HG03439 (cell line): ENCODE measurements around the gene TCF15.
A peak's percentile ranks its signal among the peaks of the same experiment; 100 is the strongest.

Source experiments
- ATAC-seq: cut with Tn5 transposase; IDR thresholded peaks from one replicate; pipeline ENCODE4 v1.9.1; 2021; ENCODE audit warnings: mild to moderate bottlenecking, moderate library complexity; ENCODE audit not compliant: unreplicated experiment

The TCF15 gene, protein sequence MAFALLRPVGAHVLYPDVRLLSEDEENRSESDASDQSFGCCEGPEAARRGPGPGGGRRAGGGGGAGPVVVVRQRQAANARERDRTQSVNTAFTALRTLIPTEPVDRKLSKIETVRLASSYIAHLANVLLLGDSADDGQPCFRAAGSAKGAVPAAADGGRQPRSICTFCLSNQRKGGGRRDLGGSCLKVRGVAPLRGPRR

DNA sequence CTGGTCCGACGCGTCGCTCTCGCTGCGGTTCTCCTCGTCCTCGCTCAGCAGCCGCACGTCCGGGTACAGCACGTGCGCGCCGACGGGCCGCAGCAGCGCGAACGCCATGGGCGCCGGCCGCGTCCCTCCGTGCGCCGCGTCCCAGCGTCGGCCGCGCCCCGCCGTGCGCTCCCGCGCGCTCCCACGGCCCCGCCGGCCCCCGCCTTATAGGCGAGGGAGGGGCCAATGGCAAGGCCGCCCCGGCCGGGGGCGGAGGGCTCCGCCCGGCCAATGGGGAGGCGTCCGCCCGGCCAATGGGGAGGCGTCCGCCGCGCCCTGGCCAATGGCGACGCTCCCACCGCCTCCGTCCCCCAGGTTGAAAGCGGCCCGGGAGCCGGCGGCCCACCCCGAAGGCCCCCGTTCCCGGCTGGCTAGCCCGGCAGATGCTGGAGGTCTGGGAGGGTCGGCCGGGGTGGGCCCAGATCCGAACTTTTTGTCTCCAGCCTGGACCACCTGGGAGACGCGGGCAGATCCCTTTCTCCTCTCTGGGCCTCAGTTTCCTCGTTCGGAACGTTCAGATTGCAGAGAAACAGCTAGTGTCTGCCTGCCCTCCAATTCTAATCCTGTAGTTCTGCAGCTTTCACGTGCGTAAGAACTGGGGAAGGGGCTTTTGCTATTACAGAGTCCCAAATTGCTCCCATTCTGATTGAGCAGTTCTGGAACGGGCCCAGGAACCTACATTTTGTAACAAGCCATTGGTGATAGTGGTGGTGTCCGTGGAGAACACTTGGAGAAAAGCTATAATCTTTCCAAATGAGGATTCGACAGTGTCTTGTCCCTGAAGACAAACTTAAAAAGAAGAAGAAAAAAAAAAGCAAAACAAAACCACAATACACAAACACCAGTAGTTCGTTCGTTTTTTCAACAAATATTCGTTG is at the start of gene TCF15:
Gene TCF15 (minus strand): TSS at position 180 of the 917 bp plus-strand sequence. CDS start 72 bp downstream, at position 108.
- no peak for ATAC-seq

GRCh38 chr20:658731-659291 is 48.7 kb upstream of the TCF15 start:
- ATAC-seq, result no peak

DNA sequence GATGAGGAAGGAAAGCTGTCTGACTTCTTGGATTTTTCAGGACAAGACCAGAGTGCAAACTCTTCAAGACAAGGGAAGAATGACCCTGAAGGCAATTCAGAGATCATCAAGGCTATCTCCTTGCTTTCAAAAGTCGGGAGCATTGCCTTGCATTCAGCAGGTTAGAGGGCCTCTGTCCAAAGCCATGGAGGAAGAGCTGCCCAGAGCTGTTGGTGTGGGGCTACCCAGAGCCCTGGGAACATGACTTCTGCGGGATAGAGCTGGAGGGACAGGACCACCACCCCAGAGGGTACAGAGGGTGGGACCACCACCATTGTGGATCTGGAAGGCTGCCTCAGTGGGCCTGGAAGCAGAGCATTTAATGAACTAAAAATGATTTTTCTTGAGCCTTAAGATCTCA is 48.1 kb upstream of the TCF15 start:
- no peak for ATAC-seq

- ATAC-seq, result no peak
Observed at GRCh38 chr20:655726-656624, 45.9 kb upstream of the TCF15 start.

DNA sequence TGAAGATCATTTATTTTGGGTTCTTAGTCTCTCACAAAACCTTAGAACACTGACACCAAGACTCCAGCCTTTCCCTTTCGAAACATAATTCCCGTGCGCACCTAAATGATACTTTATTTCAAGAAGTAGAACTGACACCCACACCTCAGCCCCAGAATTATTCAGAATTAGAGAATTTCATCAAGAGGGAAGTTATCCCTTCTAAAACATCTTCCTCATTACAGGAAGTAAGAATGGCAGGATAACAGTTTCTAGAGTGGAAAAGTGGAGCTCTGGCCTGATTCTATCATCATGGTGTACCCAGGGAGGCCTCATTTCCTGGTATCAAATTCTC is 44.3 kb upstream of the TCF15 start:
- ATAC-seq, result no peak

GRCh38 chr20:653590-654416 is 43.7 kb upstream of the TCF15 start:
- no peak for ATAC-seq

- peak; percentile 87 for ATAC-seq
Observed at GRCh38 chr20:653110-653589, 43.0 kb upstream of the TCF15 start, which contains the start of gene SRXN1. Gene SRXN1 (minus strand): TSS chr20:653200. CDS start chr20:653185, 15 bp downstream.

- peak; percentile 4 for ATAC-seq
Observed at GRCh38 chr20:652615-653109, 42.6 kb upstream of the TCF15 start.

GRCh38 chr20:651713-652614 is 41.9 kb upstream of the TCF15 start:
- no peak for ATAC-seq

GRCh38 chr20:650954-651353 is 40.8 kb upstream of the TCF15 start:
- ATAC-seq, result no peak

GRCh38 chr20:650281-650680 is 40.2 kb upstream of the TCF15 start:
- ATAC-seq, result no peak

DNA sequence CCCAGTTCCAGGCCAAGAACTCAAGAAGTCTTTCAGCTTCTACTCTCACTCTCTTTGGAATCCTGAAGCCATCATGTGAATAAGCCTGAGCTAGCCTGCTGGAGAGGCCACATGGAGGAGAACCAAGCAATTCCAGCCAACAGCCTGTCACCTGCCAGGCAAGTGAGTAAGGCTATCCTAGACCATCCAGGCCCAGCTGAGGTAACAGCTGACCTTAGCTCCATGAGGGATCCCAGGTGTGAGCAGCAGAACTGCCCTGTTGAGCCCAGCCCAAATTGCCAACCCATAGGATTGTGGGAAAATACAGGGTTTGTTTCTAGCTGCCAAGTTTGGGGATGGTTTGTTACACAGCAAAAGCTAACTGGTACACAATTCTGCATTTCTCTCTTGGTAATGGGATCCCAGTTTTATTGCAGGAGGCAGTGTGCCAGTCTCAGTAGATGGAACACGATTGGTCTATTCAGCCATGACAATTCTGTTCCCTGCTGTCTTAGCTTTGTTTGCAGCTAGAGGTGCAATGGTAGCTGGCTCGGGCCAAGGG is 37.4 kb upstream of the TCF15 start:
- no peak for ATAC-seq

- ATAC-seq, result no peak
Observed at GRCh38 chr20:646868-647233, 36.7 kb upstream of the TCF15 start.

DNA sequence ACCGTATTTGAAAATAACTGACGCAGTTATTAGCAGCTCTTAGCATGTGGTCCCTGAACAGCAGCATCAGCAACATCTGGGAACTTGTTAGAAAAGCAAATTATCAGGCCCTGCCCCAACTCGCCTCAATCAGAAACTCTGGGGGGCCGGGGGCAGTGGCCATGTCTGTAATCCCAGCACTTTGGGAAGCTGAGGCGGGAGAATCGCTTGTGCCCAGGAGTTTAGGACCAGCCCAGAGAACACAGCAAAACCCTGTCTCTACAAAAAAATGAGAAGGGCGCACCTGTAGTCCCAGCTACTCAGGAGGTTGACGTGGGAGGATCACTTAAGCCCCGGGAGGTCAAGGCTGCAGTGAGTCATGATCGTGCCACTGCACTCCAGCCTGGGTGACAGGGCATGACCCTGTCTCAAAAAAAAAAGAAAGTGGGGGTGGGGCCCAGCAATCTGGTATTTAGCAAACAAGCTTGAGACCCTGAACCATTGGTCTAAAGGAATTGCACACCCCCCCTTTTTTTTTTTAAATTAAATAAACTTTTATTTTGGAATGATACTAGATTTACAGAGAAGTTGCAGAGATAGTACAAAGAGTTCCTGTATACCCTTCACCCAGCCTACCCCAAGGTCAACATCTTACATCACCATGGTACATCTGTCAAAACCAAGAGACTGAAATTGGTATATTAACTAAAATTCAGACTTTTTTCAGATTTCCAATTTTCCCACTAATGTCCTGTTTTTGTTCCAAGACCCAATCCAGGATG is 36.2 kb upstream of the TCF15 start:
- ATAC-seq, result no peak

GRCh38 chr20:645318-646106 is 35.4 kb upstream of the TCF15 start:
- ATAC-seq, result peak; percentile 55

DNA sequence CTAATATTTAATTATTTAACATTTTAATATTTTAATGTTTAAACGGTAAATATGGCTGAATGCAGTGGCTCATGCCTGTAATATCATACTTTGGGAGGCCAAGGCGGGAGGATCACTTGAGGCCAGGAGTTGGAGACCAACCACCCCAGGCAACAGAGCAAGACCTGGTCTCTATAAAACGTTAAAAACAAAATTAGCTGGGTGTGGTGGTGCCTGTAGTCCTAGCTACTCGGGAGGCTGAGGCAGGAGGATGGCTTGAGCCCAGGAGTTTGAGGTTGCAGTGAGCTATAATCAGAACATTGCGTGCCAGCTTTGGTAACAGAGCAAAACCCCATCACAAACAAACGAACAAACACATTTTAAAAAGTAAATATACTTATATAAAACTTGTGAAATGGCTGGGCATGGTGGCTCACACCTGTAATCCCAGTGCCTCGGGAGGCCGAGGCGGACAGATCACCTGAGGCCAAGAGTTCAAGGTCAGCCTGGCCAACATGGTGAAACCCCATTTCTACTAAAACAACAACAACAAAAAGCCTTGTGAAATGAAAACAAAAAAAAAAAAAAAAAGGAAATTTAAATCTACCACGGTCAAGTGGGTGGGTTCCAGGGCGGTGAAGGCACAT is 34.7 kb upstream of the TCF15 start:
- ATAC-seq, result no peak
